ENCODE measurements around the gene CAMK2B.

The CAMK2B gene

GRCh38 chr7:44277851-44278250 is 47.5 kb downstream of the CAMK2B start:
- H3K27ac ChIP-seq = no peak overlapping the region
- no peaks in the 10 kb centered on the region for H3K36me3 ChIP-seq (ENCODE audit: insufficient read depth)
- H3K4me1 ChIP-seq (ENCODE audit: low read depth, poor library complexity, severe bottlenecking) = no peaks in the 10 kb centered on the region
- TF ChIP-seq, protein P1, sequence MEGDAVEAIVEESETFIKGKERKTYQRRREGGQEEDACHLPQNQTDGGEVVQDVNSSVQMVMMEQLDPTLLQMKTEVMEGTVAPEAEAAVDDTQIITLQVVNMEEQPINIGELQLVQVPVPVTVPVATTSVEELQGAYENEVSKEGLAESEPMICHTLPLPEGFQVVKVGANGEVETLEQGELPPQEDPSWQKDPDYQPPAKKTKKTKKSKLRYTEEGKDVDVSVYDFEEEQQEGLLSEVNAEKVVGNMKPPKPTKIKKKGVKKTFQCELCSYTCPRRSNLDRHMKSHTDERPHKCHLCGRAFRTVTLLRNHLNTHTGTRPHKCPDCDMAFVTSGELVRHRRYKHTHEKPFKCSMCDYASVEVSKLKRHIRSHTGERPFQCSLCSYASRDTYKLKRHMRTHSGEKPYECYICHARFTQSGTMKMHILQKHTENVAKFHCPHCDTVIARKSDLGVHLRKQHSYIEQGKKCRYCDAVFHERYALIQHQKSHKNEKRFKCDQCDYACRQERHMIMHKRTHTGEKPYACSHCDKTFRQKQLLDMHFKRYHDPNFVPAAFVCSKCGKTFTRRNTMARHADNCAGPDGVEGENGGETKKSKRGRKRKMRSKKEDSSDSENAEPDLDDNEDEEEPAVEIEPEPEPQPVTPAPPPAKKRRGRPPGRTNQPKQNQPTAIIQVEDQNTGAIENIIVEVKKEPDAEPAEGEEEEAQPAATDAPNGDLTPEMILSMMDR (conservative IDR thresholded peaks at IDR 0.05; ENCODE audit: low read depth, low read length) = no peak
- peaks cover 5% of the 10 kb centered on the region; the same call in 1 of the 2 replicates for H3K27me3 ChIP-seq (ENCODE audit: insufficient read depth, low read depth)
- H3K79me2 ChIP-seq (ENCODE audit: insufficient read depth, low read depth) = no peaks in the 10 kb centered on the region
- no peak overlapping the region for H3K9ac ChIP-seq
- H3K4me3 ChIP-seq (IDR thresholded peaks at IDR 0.05; ENCODE audit: insufficient read depth, low read depth, low read length) = no peak overlapping the region
- H2AFZ ChIP-seq (ENCODE audit: low read depth) = no peak overlapping the region
- no peaks in the 10 kb centered on the region for H4K20me1 ChIP-seq (ENCODE audit: insufficient read depth)
- H3K4me2 ChIP-seq = no peak overlapping the region

DNA sequence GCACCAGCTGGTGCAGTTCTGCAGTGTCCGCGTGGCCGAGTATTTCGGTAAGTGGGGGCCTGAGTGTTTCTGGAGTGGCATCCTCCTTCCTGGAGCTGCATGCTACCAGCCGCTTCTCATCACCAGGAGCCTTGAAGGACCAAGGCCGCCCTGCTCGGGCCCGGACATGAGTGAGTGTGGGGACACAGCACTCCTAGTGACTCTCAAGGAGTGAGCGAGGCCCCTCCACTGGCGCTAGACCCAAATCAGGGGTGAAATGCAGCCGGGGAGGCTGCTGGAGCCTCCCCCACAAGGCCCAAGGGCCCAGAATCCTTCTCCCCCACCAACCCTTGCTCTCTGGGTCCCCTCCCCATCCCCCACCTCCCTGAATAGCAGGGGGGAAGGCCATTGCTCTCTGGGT is 48.0 kb downstream of the CAMK2B start:
- Histone ChIP-seq H2AFZ (ENCODE audit: low read depth) (no peak overlapping the region), H3K9ac (no peak overlapping the region), H3K4me1 (ENCODE audit: low read depth, poor library complexity, severe bottlenecking) (no peaks in the 10 kb centered on the region), H3K36me3 (ENCODE audit: insufficient read depth) (no peaks in the 10 kb centered on the region), H3K27ac (no peak overlapping the region), H4K20me1 (ENCODE audit: insufficient read depth) (no peaks in the 10 kb centered on the region), H3K4me3 (IDR thresholded peaks at IDR 0.05; ENCODE audit: insufficient read depth, low read depth, low read length) (no peak overlapping the region), H3K79me2 (ENCODE audit: insufficient read depth, low read depth) (no peaks in the 10 kb centered on the region), H3K27me3 (ENCODE audit: insufficient read depth, low read depth) (peaks cover 5% of the 10 kb centered on the region; the same call in 1 of the 2 replicates), H3K4me2 (no peak overlapping the region)
- TF ChIP-seq, protein P1 (conservative IDR thresholded peaks at IDR 0.05; ENCODE audit: low read depth, low read length) = no peak

- H2AFZ ChIP-seq (ENCODE audit: low read depth) = no peak overlapping the region
- H3K36me3 ChIP-seq (ENCODE audit: insufficient read depth) = no peaks in the 10 kb centered on the region
- H3K4me2 ChIP-seq = no peak overlapping the region
- no peak overlapping the region for H3K4me3 ChIP-seq (IDR thresholded peaks at IDR 0.05; ENCODE audit: insufficient read depth, low read depth, low read length)
- H3K4me1 ChIP-seq (ENCODE audit: low read depth, poor library complexity, severe bottlenecking) = no peaks in the 10 kb centered on the region
- peaks cover 5% of the 10 kb centered on the region; the same call in 1 of the 2 replicates for H3K27me3 ChIP-seq (ENCODE audit: insufficient read depth, low read depth)
- no peak overlapping the region for H3K9ac ChIP-seq
- H4K20me1 ChIP-seq (ENCODE audit: insufficient read depth) = no peaks in the 10 kb centered on the region
- H3K27ac ChIP-seq = no peak overlapping the region
- TF ChIP-seq, protein P1 (conservative IDR thresholded peaks at IDR 0.05; ENCODE audit: low read depth, low read length) = no peak
- no peaks in the 10 kb centered on the region for H3K79me2 ChIP-seq (ENCODE audit: insufficient read depth, low read depth)
Observed at GRCh38 chr7:44276571-44277221, 48.7 kb downstream of the CAMK2B start.

GRCh38 chr7:44275957-44276570 is 49.3 kb downstream of the CAMK2B start:
- Histone ChIP-seq H3K27ac (no peak overlapping the region), H3K4me1 (ENCODE audit: low read depth, poor library complexity, severe bottlenecking) (no peaks in the 10 kb centered on the region), H3K9ac (no peak overlapping the region), H2AFZ (ENCODE audit: low read depth) (no peak overlapping the region), H3K79me2 (ENCODE audit: insufficient read depth, low read depth) (no peaks in the 10 kb centered on the region), H3K4me2 (no peak overlapping the region), H3K27me3 (ENCODE audit: insufficient read depth, low read depth) (peaks cover 5% of the 10 kb centered on the region; the same call in 1 of the 2 replicates), H4K20me1 (ENCODE audit: insufficient read depth) (no peaks in the 10 kb centered on the region), H3K36me3 (ENCODE audit: insufficient read depth) (no peaks in the 10 kb centered on the region), H3K4me3 (IDR thresholded peaks at IDR 0.05; ENCODE audit: insufficient read depth, low read depth, low read length) (no peak overlapping the region)
- TF ChIP-seq, protein P1 (conservative IDR thresholded peaks at IDR 0.05; ENCODE audit: low read depth, low read length) = no peak
